HEK293T (cell line): Measurements from ENCODE around the gene DLX1.

Experiments
- BHLHE40 ChIP-seq: fragments of 450-650 bp; IDR thresholded peaks from 2 replicates; pipeline ENCODE4 v1.6.1; 2016; ENCODE audit warnings: mild to moderate bottlenecking, moderate library complexity, borderline replicate concordance
- CTBP1 ChIP-seq: fragments of 450-650 bp; IDR thresholded peaks from 2 replicates; pipeline ENCODE4 v1.6.1; 2016; ENCODE audit warnings: borderline replicate concordance
- ELF4 ChIP-seq: fragments of 450-650 bp; IDR thresholded peaks from 2 replicates; pipeline ENCODE4 v1.6.1; 2017; ENCODE audit warnings: antibody characterized with exemption
- FOXA1 ChIP-seq: fragments of 450-650 bp; IDR thresholded peaks from 2 replicates; pipeline ENCODE4 v1.6.1; 2016; ENCODE audit warnings: mild to moderate bottlenecking
- FOXK2 ChIP-seq: fragments of 450-650 bp; IDR thresholded peaks from 2 replicates; pipeline ENCODE4 v1.6.1; 2016; ENCODE audit warnings: mild to moderate bottlenecking
- HDGF ChIP-seq: fragments of 450-650 bp; IDR thresholded peaks from 2 replicates; pipeline ENCODE4 v1.6.1; 2017; ENCODE audit warnings: antibody characterized with exemption, borderline replicate concordance
- L3MBTL2 ChIP-seq: fragments of 450-650 bp; conservative IDR thresholded peaks from 2 replicates; pipeline ENCODE4 v1.6.1; 2016; ENCODE audit warnings: mild to moderate bottlenecking
- NFRKB ChIP-seq: fragments of 450-650 bp; IDR thresholded peaks from 2 replicates; pipeline ENCODE4 v1.6.1; 2016; ENCODE audit warnings: mild to moderate bottlenecking, moderate library complexity
- SP1 ChIP-seq: fragments of 450-650 bp; IDR thresholded peaks from 2 replicates; pipeline ENCODE4 v1.6.1; 2017
- TARDBP ChIP-seq: fragments of 450-650 bp; IDR thresholded peaks from 2 replicates; pipeline ENCODE4 v1.6.1; 2016

GRCh38 chr2:172039011-172039704 is 46.1 kb upstream of the DLX1 start:
- TF ChIP-seq HDGF (no peak), FOXK2 (no peak), ELF4 (no peak), FOXA1 (no peak), BHLHE40 (no peak), TARDBP (no peak), SP1 (no peak), NFRKB (no peak), CTBP1 (no peak), L3MBTL2 (no peak)
